HG03060 (cell line): ENCODE results near the gene RNF138.
"Not testable (repeated sequence)": the region's sequence is repeated elsewhere in the genome, so short reads cannot be mapped to it uniquely, and the experiment has no call there.

Experiments used
- ATAC-seq: cut with Tn5 transposase; IDR thresholded peaks from one replicate; pipeline ENCODE4 v1.9.1; 2021; ENCODE audit warnings: low read depth, moderate number of reproducible peaks; ENCODE audit not compliant: unreplicated experiment

RNF138 gene

GRCh38 chr18:32091724-32092421, at the start of gene RNF138:
TSS of gene RNF138 (plus strand) at chr18:32091874. CDS start at chr18:32092777, 903 bp downstream.
- ATAC-seq: peak; percentile 46

DNA sequence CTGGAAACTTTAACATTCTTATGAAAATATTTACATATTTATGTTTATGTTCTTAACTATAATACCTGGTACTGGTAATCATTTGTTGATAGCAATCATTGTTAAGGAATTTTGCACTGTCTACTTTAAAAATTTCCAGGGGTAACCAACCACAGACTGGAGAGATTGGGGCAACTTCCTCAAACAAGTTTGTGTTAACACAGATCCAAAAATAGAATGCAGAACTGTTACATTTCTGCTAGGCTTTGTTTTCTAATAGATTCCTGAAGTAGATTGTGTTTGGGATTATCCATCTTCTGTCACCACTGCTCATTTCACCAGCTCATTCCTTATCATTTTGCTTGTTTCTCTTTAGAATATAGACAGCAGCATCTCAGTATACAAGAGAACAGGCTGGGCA, 49.3 kb upstream of the RNF138 start:
- ATAC-seq: no peak

DNA sequence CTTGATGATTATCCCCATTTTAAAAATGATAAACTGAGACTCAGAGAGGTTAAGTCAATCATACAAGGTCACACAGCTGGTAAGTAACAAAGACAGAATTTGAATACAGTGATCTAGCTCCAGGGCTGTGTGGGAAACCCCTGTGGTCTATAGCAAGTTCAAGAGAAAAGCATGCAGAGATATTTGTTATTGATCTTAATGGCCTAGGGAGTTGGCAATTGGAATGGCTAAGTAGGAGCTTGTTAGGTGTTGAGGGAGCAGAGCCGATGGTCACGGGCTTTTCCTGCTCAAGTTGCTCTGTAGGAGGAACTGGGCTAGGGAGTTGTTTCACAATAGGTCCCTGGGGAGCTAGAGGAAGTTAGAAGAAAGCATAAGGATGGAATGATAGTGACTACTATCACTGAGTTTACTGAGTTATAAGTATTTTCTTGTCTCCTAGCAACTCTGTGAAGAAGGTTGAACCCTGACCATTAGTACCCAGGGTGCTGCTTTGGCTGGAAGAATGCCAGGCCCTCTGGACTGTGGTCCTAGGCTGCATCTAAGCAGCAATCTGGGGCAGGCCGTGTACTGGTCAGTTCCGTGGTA, 43.1 kb upstream of the RNF138 start:
- ATAC-seq: no peak

GRCh38 chr18:32049393-32050171, 42.1 kb upstream of the RNF138 start:
- ATAC-seq: no peak

- ATAC-seq: no peak
These were observed 34.9 kb upstream of the RNF138 start for GRCh38 chr18:32056613-32057358.

- ATAC-seq: no peak
These were observed 34.0 kb upstream of the RNF138 start for GRCh38 chr18:32057624-32058165.

DNA sequence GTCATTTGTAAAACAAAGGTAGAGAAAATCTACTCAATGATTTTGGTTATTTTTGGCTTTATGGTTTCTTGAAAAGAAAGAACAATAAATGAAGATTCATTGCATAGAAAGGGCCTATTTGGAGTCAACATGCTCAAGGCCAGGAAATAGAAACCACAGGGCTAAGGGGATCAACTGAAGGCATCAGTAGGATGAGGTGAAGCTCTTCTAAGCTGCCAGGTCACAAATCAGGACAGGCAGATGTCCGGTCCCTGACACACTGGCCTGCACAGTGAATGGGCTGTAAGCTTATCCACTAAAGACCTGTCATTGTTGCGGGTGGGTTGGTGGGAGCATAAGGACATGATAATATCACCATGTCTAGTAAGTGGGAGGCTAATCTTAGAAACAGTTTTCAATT, 31.6 kb upstream of the RNF138 start:
- no peak for ATAC-seq

DNA sequence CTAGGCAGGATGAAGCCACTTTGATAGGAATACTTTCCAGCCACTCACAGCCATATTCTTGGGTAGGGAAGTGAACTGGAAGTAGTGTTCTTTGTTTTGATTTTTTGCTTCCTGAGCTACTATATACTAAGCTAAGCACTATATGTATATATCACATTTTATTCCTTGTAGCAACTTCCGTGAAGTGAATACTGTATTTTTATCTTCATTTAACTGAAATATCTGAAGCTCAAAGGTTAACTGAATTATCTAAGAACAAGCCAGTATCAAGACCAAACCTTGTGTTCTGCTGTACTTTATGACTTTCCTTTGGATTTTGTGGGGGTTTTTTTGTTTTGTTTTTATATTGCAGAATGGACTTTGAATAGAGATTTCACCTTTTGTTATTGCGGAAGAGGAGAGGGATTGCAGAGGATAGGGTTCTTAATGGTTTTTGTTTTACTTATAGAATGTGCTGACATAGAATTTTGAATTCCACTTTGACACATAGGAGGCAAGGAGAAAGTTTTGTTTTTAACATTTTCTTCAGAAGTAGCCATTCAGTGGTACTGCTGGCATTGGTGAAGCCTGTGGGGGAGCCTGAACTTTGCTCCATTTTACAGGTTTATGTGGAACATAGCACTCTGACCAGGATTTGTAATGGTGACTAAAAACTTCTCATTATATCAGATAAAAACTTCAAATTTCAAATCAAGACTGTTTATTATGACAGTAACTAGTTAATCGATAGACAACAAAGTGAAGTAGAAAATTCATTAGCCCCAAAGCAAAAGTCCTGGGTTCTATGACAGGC, 24.1 kb upstream of the RNF138 start:
- ATAC-seq: no peak

DNA sequence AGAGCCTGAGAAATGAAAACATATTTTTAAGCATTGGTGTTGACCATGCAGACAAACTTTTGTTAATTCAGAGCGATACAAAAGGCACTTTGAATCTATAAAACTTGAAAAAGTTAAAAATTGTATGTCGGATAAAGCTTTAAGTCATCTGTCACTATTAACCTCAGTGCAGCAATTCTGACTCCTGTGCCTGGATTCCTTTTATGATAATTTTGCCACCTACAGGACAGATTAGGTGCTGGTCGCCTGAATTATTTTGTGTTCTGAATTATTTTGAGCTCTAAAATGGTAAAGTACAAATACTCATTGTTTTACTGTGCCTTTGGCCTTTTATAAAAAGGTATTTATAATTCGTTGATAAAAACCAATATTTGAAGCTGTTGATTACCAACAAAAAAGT, 19.4 kb upstream of the RNF138 start:
- ATAC-seq: no peak

DNA sequence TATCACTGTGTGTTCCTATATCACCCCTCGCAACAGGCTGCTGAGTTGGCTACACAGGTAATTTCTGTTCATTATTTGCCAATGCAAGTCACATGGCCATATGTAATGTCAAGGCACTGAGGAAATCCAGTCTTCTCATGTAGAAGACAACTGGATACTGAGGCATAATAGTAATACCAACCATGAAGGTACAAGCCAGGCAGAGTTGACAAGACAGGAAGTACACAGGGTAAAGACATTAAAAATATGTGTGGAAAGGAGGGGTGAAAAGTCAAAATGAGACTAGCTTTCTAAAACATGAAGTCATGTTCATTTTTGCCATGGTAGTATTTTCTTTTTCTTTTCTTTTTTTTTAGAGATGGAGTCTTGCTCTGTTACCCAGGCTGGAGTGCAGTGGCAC, 17.5 kb upstream of the RNF138 start:
- no peak for ATAC-seq

- ATAC-seq: no peak
These were observed 12.8 kb upstream of the RNF138 start for GRCh38 chr18:32078845-32079244.

DNA sequence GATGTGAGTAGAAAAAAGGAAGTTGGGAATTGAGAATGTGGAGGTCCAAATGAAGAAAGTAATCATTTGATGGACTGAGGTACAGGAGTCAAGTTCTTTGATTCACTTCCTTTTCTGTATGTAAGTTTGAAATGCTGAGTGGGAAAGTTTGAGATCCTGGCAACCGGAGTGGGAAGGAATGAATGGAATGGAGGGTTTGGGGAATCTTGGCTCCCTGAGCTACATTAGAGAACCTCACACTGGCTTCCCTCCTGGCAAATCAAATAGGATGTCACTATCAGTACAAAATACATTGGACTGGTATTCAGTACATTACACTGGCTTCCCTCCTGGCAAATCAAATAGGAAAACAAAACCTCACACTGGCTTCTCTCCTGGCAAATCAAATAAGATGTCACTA, 9.8 kb upstream of the RNF138 start:
- no peak for ATAC-seq

- no peak for ATAC-seq
These were observed 7.9 kb upstream of the RNF138 start for GRCh38 chr18:32083781-32084180.

GRCh38 chr18:32086881-32087280, 4.8 kb upstream of the RNF138 start:
- ATAC-seq: no peak

- not testable (repeated sequence) for ATAC-seq
These were observed 843 bp upstream of the RNF138 start for GRCh38 chr18:32090831-32091230.

GRCh38 chr18:32091325-32091723, 350 bp upstream of the RNF138 start:
- no peak for ATAC-seq

GRCh38 chr18:32092422-32093101, 888 bp downstream of the RNF138 start:
- peak; percentile 62 for ATAC-seq

GRCh38 chr18:32093102-32093511, 1.4 kb downstream of the RNF138 start:
- ATAC-seq: no peak

DNA sequence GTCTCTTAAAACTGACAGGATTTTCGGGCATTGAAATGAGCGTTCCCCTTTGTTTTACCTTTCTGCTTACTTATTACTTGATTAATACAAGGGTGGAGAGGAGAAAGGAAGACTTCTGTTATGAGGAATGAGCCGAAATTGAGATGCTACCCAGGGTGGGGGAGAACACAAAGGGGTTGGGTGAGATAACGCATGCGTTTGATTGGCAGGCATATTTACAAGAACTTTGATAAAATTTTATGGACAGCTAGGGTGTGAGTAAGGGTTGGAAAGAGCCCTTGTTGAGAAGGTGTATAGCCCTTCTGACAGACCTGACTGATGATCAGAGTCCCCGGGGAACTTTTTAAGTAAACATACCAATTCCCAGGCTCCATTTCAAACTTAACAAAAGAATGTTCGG, 1.8 kb downstream of the RNF138 start:
- no peak for ATAC-seq
